ENCODE measurements around the gene NOXO1.
"Not testable (repeated sequence)": the region's sequence is repeated elsewhere in the genome, so short reads cannot be mapped to it uniquely, and the experiment has no call there.

- TF ChIP-seq EZH2 (IDR thresholded peaks at IDR 0.05; ENCODE audit: low read depth, unreplicated experiment); CTCF (conservative IDR thresholded peaks at IDR 0.05; ENCODE audit: low read depth in 2 of 2); POLR2AphosphoS5 (IDR thresholded peaks at IDR 0.05; ENCODE audit: low read depth); EZH2phosphoT487 (IDR thresholded peaks at IDR 0.05; ENCODE audit: unreplicated experiment); REST (IDR thresholded peaks at IDR 0.05; ENCODE audit: unreplicated experiment); CREB1 (CRISPR knock-in tag; IDR thresholded peaks at IDR 0.05; ENCODE audit: low read depth); STAT1 (IDR thresholded peaks at IDR 0.05; ENCODE audit: unreplicated experiment); ZNF331 (CRISPR knock-in tag; IDR thresholded peaks at IDR 0.05; ENCODE audit: low read depth); ETS1 (IDR thresholded peaks at IDR 0.05); ZNF114 (CRISPR knock-in tag; IDR thresholded peaks at IDR 0.05); JUNB (IDR thresholded peaks at IDR 0.05; ENCODE audit: unreplicated experiment); NANOG (IDR thresholded peaks at IDR 0.05; ENCODE audit: borderline replicate concordance); ZNF462 (CRISPR knock-in tag; IDR thresholded peaks at IDR 0.05): not testable (repeated sequence)
These were observed 41.4 kb downstream of the NOXO1 start for GRCh38 chr16:1939833-1940232.

All from GM23338 (cell line).